GM12878 (cell line): ENCODE measurements around the gene TPSB2. TPM values are rescaled to one million over a fixed set of nuclear protein-coding genes. Genes with fewer than 3 reads are reported as not detected.
"Not testable (repeated sequence)": the region's sequence is repeated elsewhere in the genome, so short reads cannot be mapped to it uniquely, and the experiment has no call there.

Experiments
- ATAC-seq: fragments of 200-7000 bp; cut with Tn5 transposase; 3 replicates; pipeline ENCODE4 v1.9.1; 2020; ENCODE audit warnings: mild to moderate bottlenecking, moderate library complexity
- BruUV-seq: library from RNA; stranded (reverse); fragments of 400-500 nt; replicated peaks from 2 replicates; lab custom pipeline; 2021; lab: Mats Ljungman, UMichigan
- CTCF ChIA-PET: fragments of 300-600 bp; sonication (Branson Sonifier 250); formaldehyde crosslinking; extraction: SDS; loops from one replicate; lab custom pipeline; 2021; ENCODE audit warnings: inconsistent platforms; lab: Yijun Ruan, JAX
- POLR2A ChIA-PET: fragments of 350-600 bp; formaldehyde crosslinking; extraction: SDS; loops from one replicate; lab custom pipeline; 2021; ENCODE audit warnings: inconsistent platforms; lab: Charles Lee
- RAD21 ChIA-PET: fragments of 300-600 bp; sonication (Branson Sonifier 250); formaldehyde crosslinking; loops from one replicate; lab custom pipeline; 2023; ENCODE audit warnings: antibody characterized with exemption; ENCODE audit not compliant: unreplicated experiment; lab: Charles Lee
- SMC1A ChIA-PET: fragments of 300-600 bp; sonication (Branson Sonifier 250); formaldehyde crosslinking; loops from one replicate; lab custom pipeline; 2023; ENCODE audit not compliant: unreplicated experiment, uncharacterized antibody; lab: Charles Lee
- DNase-seq: peaks from one replicate; pipeline ENCODE4 v3.0.0-alpha.2; 2011; ENCODE audit warnings: low read depth, low spot score
- FAIRE-seq: peaks from 3 replicates; lab custom pipeline; 2011; peaks lifted over from hg19 to GRCh38; lab: Jason Lieb, UNC
- H2AFZ ChIP-seq: 2 replicates; pipeline ENCODE4 v1.6.0; 2011; ENCODE audit warnings: low read depth, low read length, control low read depth; ENCODE audit not compliant: control insufficient read depth
- H3K27ac ChIP-seq: 2 replicates; pipeline ENCODE4 v1.5.1; 2011; ENCODE audit warnings: control low read depth; ENCODE audit not compliant: control insufficient read depth, insufficient read depth
- H3K27me3 ChIP-seq, 2 experiments: replicated peaks in 1 of 2; 2 replicates each; pipeline versions ENCODE4 v1.6.0 to v1.6.1; 2011; ENCODE audit warnings: low read length in 1 of 2; ENCODE audit not compliant: control insufficient read depth in 2 of 2, insufficient read depth in 2 of 2
- H3K36me3 ChIP-seq, 2 experiments: 2 replicates each; pipeline ENCODE4 v1.5.1; 2011; ENCODE audit warnings: low read length in 1 of 2; ENCODE audit not compliant: control insufficient read depth in 2 of 2, insufficient read depth in 2 of 2
- H3K4me1 ChIP-seq: 2 replicates; pipeline ENCODE4 v1.6.1; 2011; ENCODE audit warnings: mild to moderate bottlenecking, low read length, moderate library complexity, mixed read lengths; ENCODE audit not compliant: control insufficient read depth, insufficient read depth
- H3K4me2 ChIP-seq: 2 replicates; pipeline ENCODE4 v1.6.0; 2011; ENCODE audit warnings: control low read depth; ENCODE audit not compliant: control insufficient read depth, insufficient read depth
- H3K4me3 ChIP-seq: fragments of 200-600 bp; sonication (generic); 2 replicates; pipeline ENCODE4 v1.5.1; 2016
- H3K79me2 ChIP-seq: 2 replicates; pipeline ENCODE4 v1.6.0; 2011; ENCODE audit warnings: low read length; ENCODE audit not compliant: control insufficient read depth, insufficient read depth
- H3K9ac ChIP-seq: 2 replicates; pipeline ENCODE4 v1.8.0; 2011; ENCODE audit warnings: low read length, control low read depth, mixed read lengths; ENCODE audit not compliant: control insufficient read depth, insufficient read depth
- H3K9me3 ChIP-seq: replicated peaks from 3 replicates; pipeline ENCODE4 v1.5.1; 2011; ENCODE audit warnings: mild to moderate bottlenecking, low read length; ENCODE audit not compliant: control insufficient read depth, insufficient read depth
- H4K20me1 ChIP-seq: 2 replicates; pipeline ENCODE4 v1.6.0; 2011; ENCODE audit not compliant: control insufficient read depth, insufficient read depth
- WGBS: methylation state at CpG from one replicate; pipeline ENCODE4 v1.1.6; 2016; ENCODE audit warnings: low lambda C conversion rate; ENCODE audit not compliant: insufficient replicate concordance, insufficient coverage; ENCODE audit errors: missing lambda C conversion rate; 5-methylcytosine and 5-hydroxymethylcytosine counted together
- in situ Hi-C: fragments of 300-500 bp; cut with MboI; formaldehyde crosslinking; loops from 9 replicates; pipeline ENCODE4 v1.14.3; 2018; ENCODE audit warnings: mixed read lengths
- intact Hi-C: fragments of 100-400 bp; cut with micrococcal nuclease; formaldehyde crosslinking; loops from one replicate; pipeline ENCODE4 v1.14.2; 2022; ENCODE audit not compliant: unreplicated experiment
- polyA plus RNA-seq, 11 experiments: library from polyadenylated mRNA; depleted of rRNA in 4 of 11; unstranded in 6 of 11; stranded (reverse) in 5 of 11; fragments of >200 nt; fragmentation: Nextera tagmentation in 4 of 11; fragmentation: Illumina TruSeq in 1 of 11; extraction: Ambion mirVana in 4 of 11; extraction: Trizol in 1 of 11; gene quantifications; 1 replicate in 1 of 11; 2 replicates in 10 of 11; pipeline versions ENCODE4 v1.2.1 to v1.2.3, GENCODE V29; 2011 to 2016; ENCODE audit warnings: inconsistent platforms in 2 of 11, missing spikeins in 2 of 11, low read depth in 1 of 11
- total RNA-seq, 4 experiments: library from RNA; depleted of rRNA in 3 of 4; stranded (reverse); fragments of >200 nt in 3 of 4; fragmentation: Illumina TruSeq in 1 of 4; extraction: Trizol in 1 of 4; gene quantifications; 2 replicates each; pipeline versions ENCODE4 v1.2.1 to v1.2.3, GENCODE V29; 2013 to 2021

The TPSB2 gene
- total and polyA plus RNA-seq, 10 of the 15 experiments (the other 5 are each of a cell fraction or from before 2014, with no cell fraction given), result not detected

GRCh38 chr16:1231301-1231700, 1.3 kb upstream of the TPSB2 start:
- ATAC-seq, SMC1A ChIA-PET, H2AFZ ChIP-seq, POLR2A ChIA-PET, H3K4me2 ChIP-seq, DNase-seq, H4K20me1 ChIP-seq, H3K9ac ChIP-seq, H3K79me2 ChIP-seq, H3K4me3 ChIP-seq, intact Hi-C loops, H3K27me3 ChIP-seq, in situ Hi-C loops, FAIRE-seq, H3K4me1 ChIP-seq, BruUV-seq, RAD21 ChIA-PET, H3K36me3 ChIP-seq, H3K27ac ChIP-seq, H3K9me3 ChIP-seq, CTCF ChIA-PET: not testable (repeated sequence)
- no CpG with 5 or more reads among the region's 7 CpGs for WGBS

- BruUV-seq, H3K4me3 ChIP-seq, intact Hi-C loops, H3K27me3 ChIP-seq, H3K4me1 ChIP-seq, H4K20me1 ChIP-seq, H3K4me2 ChIP-seq, FAIRE-seq, H3K9me3 ChIP-seq, H3K36me3 ChIP-seq, H2AFZ ChIP-seq, CTCF ChIA-PET, SMC1A ChIA-PET, POLR2A ChIA-PET, H3K27ac ChIP-seq, H3K79me2 ChIP-seq, in situ Hi-C loops, DNase-seq, RAD21 ChIA-PET, H3K9ac ChIP-seq, ATAC-seq: not testable (repeated sequence)
- WGBS, result 35% methylated on average over 16 of the region's 17 CpGs
Observed at GRCh38 chr16:1230471-1231212, 658 bp upstream of the TPSB2 start.

- 67% methylated on average over 7 of the region's 13 CpGs for WGBS
- H2AFZ ChIP-seq, H3K4me3 ChIP-seq, in situ Hi-C loops, CTCF ChIA-PET, H3K9ac ChIP-seq, H3K4me1 ChIP-seq, BruUV-seq, FAIRE-seq, H3K36me3 ChIP-seq, H3K27me3 ChIP-seq, H4K20me1 ChIP-seq, H3K9me3 ChIP-seq, ATAC-seq, H3K27ac ChIP-seq, H3K79me2 ChIP-seq, DNase-seq, POLR2A ChIA-PET, H3K4me2 ChIP-seq, intact Hi-C loops, RAD21 ChIA-PET, SMC1A ChIA-PET: not testable (repeated sequence)
Observed at GRCh38 chr16:1229476-1229875, 508 bp downstream of the TPSB2 start.

- ATAC-seq, H3K27me3 ChIP-seq, H3K9me3 ChIP-seq, FAIRE-seq, H3K4me2 ChIP-seq, H3K79me2 ChIP-seq, H3K4me1 ChIP-seq, intact Hi-C loops, SMC1A ChIA-PET, H3K27ac ChIP-seq, in situ Hi-C loops, RAD21 ChIA-PET, H4K20me1 ChIP-seq, DNase-seq, H3K36me3 ChIP-seq, POLR2A ChIA-PET, H3K4me3 ChIP-seq, BruUV-seq, CTCF ChIA-PET, H2AFZ ChIP-seq, H3K9ac ChIP-seq: not testable (repeated sequence)
- 29% methylated on average over 7 of the region's 7 CpGs for WGBS
Observed at GRCh38 chr16:1228227-1228626, 1.8 kb downstream of the TPSB2 start.
